Uterus (tissue), 4 donors: ENCODE data around the gene GLS. TPM values are rescaled to one million over a fixed set of nuclear protein-coding genes. Genes with fewer than 3 reads are reported as not detected.

Experiments
- DNase-seq, 2 donors: peaks; one replicate each; pipeline ENCODE4 v3.0.0-alpha.2; 2019 to 2020
- H3K27ac ChIP-seq, 2 donors: fragments of 200-600 bp; sonication (generic); 1 replicate in 1 of 2; 2 replicates in 1 of 2; pipeline ENCODE4 v1.5.1; 2016 to 2018
- H3K27me3 ChIP-seq, 2 donors: fragments of 200-600 bp; sonication (generic); one replicate each; pipeline ENCODE4 v1.5.1; 2018 to 2019; ENCODE audit warnings: control low read depth in 1 of 2
- H3K36me3 ChIP-seq, 2 donors: fragments of 200-600 bp; sonication (generic); one replicate each; pipeline ENCODE4 v1.5.1; 2019; ENCODE audit warnings: control low read depth in 1 of 2
- H3K4me1 ChIP-seq, 2 donors: fragments of 200-600 bp; sonication (generic); one replicate each; pipeline ENCODE4 v1.5.1; 2018 to 2019; ENCODE audit warnings: control low read depth in 1 of 2
- H3K4me3 ChIP-seq, 2 donors: fragments of 200-600 bp; sonication (generic); 1 replicate in 1 of 2; 2 replicates in 1 of 2; pipeline ENCODE4 v1.5.1; 2018 to 2019; ENCODE audit warnings: mild to moderate bottlenecking in 1 of 2
- H3K9me3 ChIP-seq, 2 donors: fragments of 200-600 bp; sonication (generic); one replicate each; pipeline ENCODE4 v1.5.1; 2019; ENCODE audit warnings: control low read depth in 1 of 2
- POLR2A ChIP-seq, 2 donors: fragments of 450-650 bp; IDR thresholded peaks; one replicate each; pipeline ENCODE4 v1.6.1; 2016; ENCODE audit warnings: antibody characterized with exemption in 2 of 2, mild to moderate bottlenecking in 1 of 2, moderate library complexity in 1 of 2
- intact Hi-C: fragments of 100-400 bp; cut with DNase I; formaldehyde crosslinking; loops from one replicate; pipeline ENCODE4 v1.15.1; 2023; ENCODE audit warnings: low total_unique reads
- total RNA-seq, 4 donors: library from RNA; depleted of rRNA in 3 of 4; stranded (reverse); fragments of >200 nt in 3 of 4; gene quantifications; one replicate each; pipeline versions ENCODE4 v1.1.0 to v1.2.4, GENCODE V29; 2014 to 2023
- TF ChIP-seq, protein P1 (sequence below), 4 experiments: fragments of 200-600 bp in 2 of 4; fragments of 450-650 bp in 2 of 4; sonication (generic) in 2 of 4; IDR thresholded peaks; one replicate each; pipeline ENCODE4 v1.5.1; 2016 to 2019; ENCODE audit warnings: antibody characterized with exemption in 4 of 4, mild to moderate bottlenecking in 2 of 4, moderate library complexity in 1 of 4
- donor health status: DM: yes; HTN: yes; CAD: no.

The GLS gene
- total RNA-seq, 4 donors from 2014 or later, result 89.7 to 202 (median 156) TPM

DNA sequence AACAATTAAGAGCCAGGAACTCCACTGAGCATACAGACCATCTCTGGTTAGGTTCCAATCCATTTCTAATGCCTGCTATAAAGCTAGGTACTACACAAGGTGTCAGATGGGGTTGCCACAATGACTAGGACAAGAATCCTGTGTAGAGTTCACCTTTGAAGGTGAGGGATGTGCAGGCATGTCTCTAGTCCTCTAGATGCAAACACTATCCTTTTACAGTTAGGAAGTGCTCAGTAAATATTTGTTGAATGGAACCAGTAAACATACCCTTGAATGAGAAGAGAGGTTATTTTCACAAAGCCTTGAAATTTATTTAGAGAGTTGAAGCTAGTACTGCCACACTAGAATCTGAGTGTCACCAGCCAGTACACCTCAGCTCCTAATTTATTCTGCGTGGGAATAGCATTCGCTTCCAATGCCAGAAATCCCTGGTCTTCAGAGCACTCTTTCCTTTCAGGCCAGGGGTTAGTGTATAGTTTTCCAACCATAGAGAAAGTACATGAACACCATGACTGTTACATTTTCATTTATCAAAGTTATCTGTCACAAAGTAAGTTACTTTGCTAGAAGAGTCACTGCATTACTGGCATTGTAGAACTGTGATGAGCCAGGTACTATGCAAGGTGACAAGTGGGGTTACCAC is 85.1 kb downstream of the GLS start:
- H3K27me3 ChIP-seq, result no peaks in the 10 kb centered on the region
- no peaks in the 10 kb centered on the region for H3K36me3 ChIP-seq
- H3K9me3 ChIP-seq, result no peaks in the 10 kb centered on the region
- DNase-seq, result no peak
- H3K4me3 ChIP-seq, result no peak overlapping the region
- H3K27ac ChIP-seq, result no peak overlapping the region
- no peaks in the 10 kb centered on the region for H3K4me1 ChIP-seq
- intact Hi-C loops, result no loop called here
- TF ChIP-seq POLR2A (IDR thresholded peaks at IDR 0.05), result no peak
- TF ChIP-seq, protein P1, sequence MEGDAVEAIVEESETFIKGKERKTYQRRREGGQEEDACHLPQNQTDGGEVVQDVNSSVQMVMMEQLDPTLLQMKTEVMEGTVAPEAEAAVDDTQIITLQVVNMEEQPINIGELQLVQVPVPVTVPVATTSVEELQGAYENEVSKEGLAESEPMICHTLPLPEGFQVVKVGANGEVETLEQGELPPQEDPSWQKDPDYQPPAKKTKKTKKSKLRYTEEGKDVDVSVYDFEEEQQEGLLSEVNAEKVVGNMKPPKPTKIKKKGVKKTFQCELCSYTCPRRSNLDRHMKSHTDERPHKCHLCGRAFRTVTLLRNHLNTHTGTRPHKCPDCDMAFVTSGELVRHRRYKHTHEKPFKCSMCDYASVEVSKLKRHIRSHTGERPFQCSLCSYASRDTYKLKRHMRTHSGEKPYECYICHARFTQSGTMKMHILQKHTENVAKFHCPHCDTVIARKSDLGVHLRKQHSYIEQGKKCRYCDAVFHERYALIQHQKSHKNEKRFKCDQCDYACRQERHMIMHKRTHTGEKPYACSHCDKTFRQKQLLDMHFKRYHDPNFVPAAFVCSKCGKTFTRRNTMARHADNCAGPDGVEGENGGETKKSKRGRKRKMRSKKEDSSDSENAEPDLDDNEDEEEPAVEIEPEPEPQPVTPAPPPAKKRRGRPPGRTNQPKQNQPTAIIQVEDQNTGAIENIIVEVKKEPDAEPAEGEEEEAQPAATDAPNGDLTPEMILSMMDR (IDR thresholded peaks at IDR 0.05), result no peak

DNA sequence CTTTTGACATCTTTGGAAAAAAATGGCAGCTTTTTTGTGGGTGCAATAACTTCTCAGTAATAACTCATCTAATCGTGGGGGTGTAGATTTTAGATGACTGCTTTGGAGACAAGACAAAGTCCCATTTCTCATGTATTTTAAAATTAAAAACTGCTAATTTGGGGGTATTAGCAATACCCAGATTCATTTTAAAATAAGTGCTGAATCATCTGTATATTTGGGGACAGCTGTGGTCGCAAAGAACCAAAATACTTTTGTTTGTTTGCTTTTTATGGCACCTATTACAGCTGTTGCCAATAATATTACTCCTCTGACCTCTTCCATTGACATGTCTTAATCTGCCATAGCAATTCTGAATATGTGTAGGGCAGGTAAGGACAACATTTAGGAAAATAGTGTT is 87.9 kb downstream of the GLS start:
- intact Hi-C loops, result no loop called here

DNA sequence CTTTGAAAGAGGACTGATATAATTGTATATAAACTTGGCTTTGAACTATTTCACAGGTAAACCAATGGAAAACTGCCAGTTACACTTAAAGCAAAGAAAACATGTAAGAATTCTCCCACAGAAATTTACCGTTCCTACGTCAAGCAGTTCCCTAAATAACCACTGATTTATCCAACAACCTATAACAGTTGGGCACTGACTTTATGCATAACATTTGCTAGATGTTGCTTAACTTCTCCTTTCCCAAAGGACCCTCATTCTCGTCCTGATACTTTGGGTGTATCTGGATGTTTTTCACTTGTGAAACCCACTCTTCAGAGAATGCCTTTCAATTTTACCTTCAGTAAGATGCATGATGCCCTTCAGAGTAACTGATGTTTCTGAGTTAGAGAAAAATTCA is 89.5 kb downstream of the GLS start:
- Histone ChIP-seq H3K36me3 (no peaks in the 10 kb centered on the region), H3K27me3 (no peaks in the 10 kb centered on the region), H3K4me3 (no peak overlapping the region), H3K9me3 (no peaks in the 10 kb centered on the region), H3K4me1 (no peaks in the 10 kb centered on the region), H3K27ac (no peak overlapping the region)
- DNase-seq, result no peak
- TF ChIP-seq, protein P1 (IDR thresholded peaks at IDR 0.05), result no peak
- no peak for TF ChIP-seq POLR2A (IDR thresholded peaks at IDR 0.05)
- intact Hi-C loops, result no loop called here

More for the DNA sequence above, 87.9 kb downstream of the GLS start:
- no peaks in the 10 kb centered on the region for H3K9me3 ChIP-seq
- no peaks in the 10 kb centered on the region for H3K27me3 ChIP-seq
- H3K4me1 ChIP-seq, result no peaks in the 10 kb centered on the region
- no peak overlapping the region for H3K4me3 ChIP-seq
- no peak for DNase-seq
- no peaks in the 10 kb centered on the region for H3K36me3 ChIP-seq
- H3K27ac ChIP-seq, result no peak overlapping the region
- no peak for TF ChIP-seq POLR2A (IDR thresholded peaks at IDR 0.05)
- TF ChIP-seq, protein P1 (IDR thresholded peaks at IDR 0.05), result no peak

DNA sequence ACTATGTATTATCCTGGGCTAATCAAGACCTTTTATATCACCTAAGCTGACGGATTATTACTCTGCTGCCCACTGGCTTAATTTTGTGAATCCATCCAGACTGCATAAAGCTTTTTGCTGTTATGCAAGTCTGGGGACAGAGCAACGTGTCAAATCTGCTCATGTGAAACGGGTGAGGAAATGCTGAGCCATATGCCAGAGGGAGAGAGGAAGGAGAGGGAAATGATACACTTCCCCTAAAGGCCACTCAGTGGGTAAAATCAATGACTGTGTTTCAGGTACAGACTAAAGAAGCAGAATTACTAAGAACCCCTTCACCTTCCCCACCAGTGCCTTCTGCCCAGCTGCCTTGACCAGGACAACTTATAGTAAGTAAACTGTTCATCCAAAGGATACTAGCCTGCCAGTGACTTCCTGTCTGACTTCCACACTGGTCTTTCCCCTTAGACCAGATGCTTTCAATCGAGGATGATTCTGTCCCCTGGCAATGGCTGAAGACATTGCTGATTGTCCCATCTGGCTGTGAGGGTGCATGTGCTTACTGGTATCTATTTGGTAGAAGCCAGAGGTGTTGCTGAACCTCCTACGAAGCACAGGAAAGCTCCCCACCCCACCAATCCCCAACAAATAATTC is 90.4 kb downstream of the GLS start:
- Histone ChIP-seq H3K36me3 (no peaks in the 10 kb centered on the region), H3K4me1 (no peaks in the 10 kb centered on the region), H3K27ac (no peak overlapping the region), H3K27me3 (no peaks in the 10 kb centered on the region), H3K9me3 (no peaks in the 10 kb centered on the region), H3K4me3 (no peak overlapping the region)
- no peak for TF ChIP-seq POLR2A (IDR thresholded peaks at IDR 0.05)
- TF ChIP-seq, protein P1 (IDR thresholded peaks at IDR 0.05), result no peak
- intact Hi-C loops, result no loop called here
- no peak for DNase-seq

- no peaks in the 10 kb centered on the region for H3K27me3 ChIP-seq
- H3K36me3 ChIP-seq, result no peaks in the 10 kb centered on the region
- no peaks in the 10 kb centered on the region for H3K4me1 ChIP-seq
- H3K9me3 ChIP-seq, result no peaks in the 10 kb centered on the region
- no peak overlapping the region for H3K27ac ChIP-seq
- no peak for DNase-seq
- TF ChIP-seq POLR2A (IDR thresholded peaks at IDR 0.05), result no peak
- TF ChIP-seq, protein P1 (IDR thresholded peaks at IDR 0.05), result no peak
- H3K4me3 ChIP-seq, result no peak overlapping the region
- intact Hi-C loops, result no loop called here
Observed at GRCh38 chr2:190972213-190972612, 91.6 kb downstream of the GLS start.
